ENCODE results near the gene MCTP1. TPM values are rescaled to one million over a fixed set of nuclear protein-coding genes. Genes with fewer than 3 reads are reported as not detected.
A peak's percentile ranks its signal among the peaks of the same experiment; 100 is the strongest.

MCTP1 gene
- total RNA-seq, 1 experiment from 2014 or later: 2.5 TPM

DNA sequence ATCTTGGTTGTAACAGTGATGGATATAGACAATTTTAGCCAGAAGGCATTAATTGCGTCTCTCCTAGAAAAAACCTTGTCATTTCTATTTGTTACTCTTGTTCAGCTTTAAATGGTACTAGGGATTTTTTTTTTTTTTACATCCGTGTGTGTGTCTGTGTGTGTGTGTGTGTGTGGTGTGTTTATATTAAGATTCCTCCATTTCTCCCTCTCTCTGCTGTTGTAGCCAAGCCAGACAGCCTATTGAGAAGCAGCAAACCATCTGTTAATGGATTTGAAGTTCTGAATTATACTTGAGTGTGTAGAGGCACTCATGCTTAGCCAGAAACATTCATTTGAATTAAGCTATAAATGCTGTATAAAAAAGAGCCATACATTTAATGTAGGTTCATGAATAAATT lies 594.1 kb downstream of the MCTP1 start:
- Histone ChIP-seq H3K56ac (ENCODE audit: insufficient read length, low read depth, low read length) (no peak overlapping the region), H2AK5ac (ENCODE audit: insufficient read length, low read length) (no peak overlapping the region), H3K9me3 (ENCODE audit: control insufficient read depth, low read depth, low read length) (no peaks in the 10 kb centered on the region), H3K79me2 (ENCODE audit: insufficient read depth, low read length) (no peaks in the 10 kb centered on the region), H2BK120ac (ENCODE audit: low read depth, low read length, poor library complexity, severe bottlenecking) (no peak overlapping the region), H2BK12ac (ENCODE audit: insufficient read length, low read depth, low read length) (no peak overlapping the region), H3K79me1 (ENCODE audit: insufficient read depth, low read depth, low read length, poor library complexity, severe bottlenecking) (no peaks in the 10 kb centered on the region), H3K4ac (ENCODE audit: low read depth, low read length) (no peak overlapping the region), H3K4me1 (ENCODE audit: insufficient read depth, low read length) (no peaks in the 10 kb centered on the region), H2BK20ac (ENCODE audit: low read depth, low read length, poor library complexity, severe bottlenecking) (no peak overlapping the region), H2AFZ (ENCODE audit: low read length) (no peak overlapping the region), H2BK15ac (ENCODE audit: low read depth, low read length) (no peak overlapping the region), H3K27me3 (ENCODE audit: insufficient read depth, low read length) (no peaks in the 10 kb centered on the region), H4K5ac (ENCODE audit: insufficient read length, low read depth, low read length) (no peak overlapping the region), H3K4me2 (ENCODE audit: insufficient read depth, insufficient read length, low read length) (no peak overlapping the region), H2BK5ac (ENCODE audit: insufficient read length, low read length) (no peak overlapping the region), H4K20me1 (ENCODE audit: control insufficient read depth, insufficient read depth, insufficient read length) (no peaks in the 10 kb centered on the region), H3K27ac (ENCODE audit: insufficient read length, low read depth, low read length) (no peak overlapping the region), H3K18ac (ENCODE audit: insufficient read length, low read depth, low read length) (no peak overlapping the region), H3K14ac (ENCODE audit: insufficient read depth, low read length) (no peak overlapping the region), H4K8ac (replicated peaks; ENCODE audit: insufficient read length, low read depth, low read length) (no peak overlapping the region), H3T11ph (ENCODE audit: low read length) (no peak overlapping the region), H3K23ac (ENCODE audit: insufficient read length, low read depth, low read length) (no peak overlapping the region), H3K23me2 (ENCODE audit: insufficient read length, low read depth, low read length, poor library complexity, severe bottlenecking) (no peaks in the 10 kb centered on the region), H3K9ac (ENCODE audit: extremely low read depth, insufficient read length, low read length) (no peak overlapping the region), H4K91ac (ENCODE audit: insufficient read length, low read depth, low read length) (no peak overlapping the region)
- H3K27me3 Mint-ChIP-seq (ENCODE audit: low read depth): no peaks in the 10 kb centered on the region
- H3K36me3 Mint-ChIP-seq (ENCODE audit: insufficient read depth in 1 of 3, low read depth in 3 of 3): peaks cover 1 to 21% (median 12%) of the 10 kb centered on the region in 3 experiments; a peak in 5 of 7 replicates
- no peaks in the 10 kb centered on the region for H3K9me3 Mint-ChIP-seq
- peak overlapping the region in 2 of 3 experiments; percentile 49 to 80; a peak in 2 of 7 replicates for H3K27ac Mint-ChIP-seq
- WGBS (ENCODE audit: extremely low coverage, insufficient read length, low lambda C conversion rate): no CpG with 5 or more reads among the region's 2 CpGs
- TF ChIP-seq CTCF (conservative IDR thresholded peaks at IDR 0.05): no peak
- H3K4me1 Mint-ChIP-seq: peaks cover 8 to 11% of the 10 kb centered on the region in 2 experiments
- no peak overlapping the region for H3K4me3 Mint-ChIP-seq
- DNase-seq: no peak

All from H9 (cell line).